HepG2 (cell line): ENCODE data around the gene FKBP10. TPM values are rescaled to one million over a fixed set of nuclear protein-coding genes. Genes with fewer than 3 reads are reported as not detected.

Source experiments
- CREB1 ChIP-seq, 2 experiments: fragments of 450-650 bp in 1 of 2; IDR thresholded peaks; 2 replicates each; pipeline ENCODE4 v1.6.1; 2016 to 2017; ENCODE audit warnings: control low read depth in 1 of 2, mild to moderate bottlenecking in 1 of 2, missing compliant biosample characterization in 1 of 2, missing genetic modification characterization in 1 of 2
- DPF2 ChIP-seq: sonication (generic); formaldehyde crosslinking; IDR thresholded peaks from 2 replicates; pipeline ENCODE4 v1.4.0; 2020; ENCODE audit warnings: mild to moderate bottlenecking, low read depth, missing genetic modification reagents, borderline replicate concordance
- GABPA ChIP-seq, 2 experiments: IDR thresholded peaks; 2 replicates each; pipeline ENCODE4 v1.6.1; 2011 to 2016; ENCODE audit warnings: low read depth in 2 of 2, low read length in 1 of 2, missing biosample characterization in 1 of 2, missing genetic modification characterization in 1 of 2
- GTF3A ChIP-seq: sonication (generic); formaldehyde crosslinking; conservative IDR thresholded peaks from 2 replicates; pipeline ENCODE4 v1.4.0; 2020; ENCODE audit warnings: mild to moderate bottlenecking, missing genetic modification reagents
- HDAC2 ChIP-seq: sonication (generic); formaldehyde crosslinking; IDR thresholded peaks from 2 replicates; pipeline ENCODE4 v1.4.0; 2020; ENCODE audit warnings: missing genetic modification reagents
- KAT7 ChIP-seq: IDR thresholded peaks from 2 replicates; pipeline ENCODE4 v1.6.1; 2018; ENCODE audit warnings: borderline replicate concordance, missing compliant biosample characterization
- SAP130 ChIP-seq: IDR thresholded peaks from 2 replicates; pipeline ENCODE4 v1.6.1; 2016; ENCODE audit warnings: low read depth
- ZBTB21 ChIP-seq: sonication (generic); formaldehyde crosslinking; IDR thresholded peaks from 2 replicates; pipeline ENCODE4 v1.4.0; 2020; ENCODE audit warnings: missing genetic modification reagents
- ZBTB46 ChIP-seq: sonication (generic); formaldehyde crosslinking; IDR thresholded peaks from 2 replicates; pipeline ENCODE4 v1.4.0; 2020; ENCODE audit warnings: mild to moderate bottlenecking, missing genetic modification reagents, borderline replicate concordance
- ZFP90 ChIP-seq: sonication (generic); formaldehyde crosslinking; IDR thresholded peaks from 2 replicates; pipeline ENCODE4 v1.8.0; 2022; ENCODE audit warnings: missing genetic modification reagents, mild to moderate bottlenecking, inconsistent platforms, borderline replicate concordance
- ZMYM4 ChIP-seq: sonication (generic); formaldehyde crosslinking; IDR thresholded peaks from 2 replicates; pipeline ENCODE4 v1.8.1; 2023; ENCODE audit warnings: mild to moderate bottlenecking, missing genetic modification reagents
- ZNF142 ChIP-seq: sonication (generic); formaldehyde crosslinking; IDR thresholded peaks from 2 replicates; pipeline ENCODE4 v1.4.0; 2020; ENCODE audit warnings: missing genetic modification reagents
- ZNF34 ChIP-seq: sonication (generic); formaldehyde crosslinking; IDR thresholded peaks from 2 replicates; pipeline ENCODE4 v1.4.0; 2020; ENCODE audit warnings: mild to moderate bottlenecking, missing genetic modification reagents, borderline replicate concordance
- ZNF878 ChIP-seq: sonication (generic); formaldehyde crosslinking; IDR thresholded peaks from 2 replicates; pipeline ENCODE4 v1.8.1; 2023; ENCODE audit warnings: mild to moderate bottlenecking, missing genetic modification reagents, moderate library complexity
- polyA plus RNA-seq, 8 experiments: library from polyadenylated mRNA; depleted of rRNA in 3 of 8; stranded (reverse) in 7 of 8; unstranded in 1 of 8; fragments of >200 nt; fragmentation: Illumina TruSeq in 4 of 8; extraction: Trizol in 4 of 8; gene quantifications; 2 replicates each; pipeline versions ENCODE4 v1.2.1 to v1.2.3, GENCODE V29; 2011 to 2016; ENCODE audit warnings: low read depth in 4 of 8, missing spikeins in 1 of 8, mixed read lengths in 1 of 8; ENCODE audit not compliant: insufficient read depth in 1 of 8
- total RNA-seq, 5 experiments: library from RNA; depleted of rRNA; stranded (reverse); fragments of >200 nt; fragmentation: Illumina TruSeq; extraction: Trizol; gene quantifications; 2 replicates each; pipeline ENCODE4 v1.2.3, GENCODE V29; 2016; ENCODE audit warnings: low read depth in 1 of 5
- TF ChIP-seq, protein P1 (sequence below): sonication (generic); formaldehyde crosslinking; conservative IDR thresholded peaks from 2 replicates; pipeline ENCODE4 v1.8.1; 2023; ENCODE audit warnings: missing genetic modification reagents
- TF ChIP-seq, protein P2 (sequence below): sonication (generic); formaldehyde crosslinking; IDR thresholded peaks from 2 replicates; pipeline ENCODE4 v1.4.0; 2020; ENCODE audit warnings: missing genetic modification reagents, low read depth, mild to moderate bottlenecking, borderline replicate concordance
- TF ChIP-seq, protein P3 (sequence below): IDR thresholded peaks from 2 replicates; pipeline ENCODE4 v1.6.1; 2016; ENCODE audit warnings: missing genetic modification reagents, missing compliant biosample characterization

The FKBP10 gene
- total and polyA plus RNA-seq, 2 of the 13 experiments (the other 11 are each of a cell fraction or from before 2014, with no cell fraction given) = 149 to 573 TPM

DNA sequence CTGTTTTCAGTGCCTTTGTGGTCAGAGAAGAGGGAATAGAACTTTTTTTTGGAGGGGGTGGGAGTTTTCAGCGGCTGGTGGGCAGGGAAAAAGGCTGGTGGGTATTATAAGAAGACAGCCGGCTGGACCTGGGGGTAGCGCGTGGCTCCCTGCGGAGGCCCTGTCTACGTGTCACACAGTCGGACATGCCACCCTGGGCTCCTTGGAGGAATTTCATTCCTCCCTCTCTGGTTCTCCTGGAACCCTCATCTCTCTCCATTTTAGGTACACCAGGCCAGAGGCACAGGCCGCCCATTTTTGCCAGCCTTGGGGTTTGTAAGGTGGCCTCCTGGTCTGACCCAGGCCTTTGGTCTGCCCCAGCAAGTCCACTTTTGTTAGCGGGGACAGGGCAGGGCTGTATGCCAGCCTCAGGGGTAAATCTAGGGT is 908 bp downstream of the FKBP10 start (continued):
- TF ChIP-seq ZNF142 (CRISPR knock-in tag) (peak; percentile 53; the same call in 1 of the 2 replicates), ZMYM4 (CRISPR knock-in tag) (no peak), ZNF34 (no peak), GTF3A (CRISPR knock-in tag) (no peak; the same call in 1 of the 2 replicates), ZBTB46 (no peak), KAT7 (CRISPR knock-in tag) (0 out of 2 replicates have a peak, but pooled peaks have one; percentile 20), HDAC2 (no peak), ZBTB21 (CRISPR knock-in tag) (0 out of 2 replicates have a peak, but pooled peaks have one; percentile 19), SAP130 (CRISPR knock-in tag) (peak; percentile 19; the same call in 1 of the 2 replicates), ZNF878 (CRISPR knock-in tag) (0 out of 2 replicates have a peak, but pooled peaks have one; percentile 8), DPF2 (CRISPR knock-in tag) (0 out of 2 replicates have a peak, but pooled peaks have one; percentile 8), GABPA (IDR thresholded peaks at IDR 0.05; ENCODE audit: low read depth, low read length) (no peak), GABPA (CRISPR knock-in tag; IDR thresholded peaks at IDR 0.05; ENCODE audit: low read depth) (no peak), ZFP90 (CRISPR knock-in tag) (0 out of 2 replicates have a peak, but pooled peaks have one; percentile 19), CREB1 (IDR thresholded peaks at IDR 0.05) (no peak), CREB1 (CRISPR knock-in tag; IDR thresholded peaks at IDR 0.05) (no peak)
- TF ChIP-seq, protein P1, sequence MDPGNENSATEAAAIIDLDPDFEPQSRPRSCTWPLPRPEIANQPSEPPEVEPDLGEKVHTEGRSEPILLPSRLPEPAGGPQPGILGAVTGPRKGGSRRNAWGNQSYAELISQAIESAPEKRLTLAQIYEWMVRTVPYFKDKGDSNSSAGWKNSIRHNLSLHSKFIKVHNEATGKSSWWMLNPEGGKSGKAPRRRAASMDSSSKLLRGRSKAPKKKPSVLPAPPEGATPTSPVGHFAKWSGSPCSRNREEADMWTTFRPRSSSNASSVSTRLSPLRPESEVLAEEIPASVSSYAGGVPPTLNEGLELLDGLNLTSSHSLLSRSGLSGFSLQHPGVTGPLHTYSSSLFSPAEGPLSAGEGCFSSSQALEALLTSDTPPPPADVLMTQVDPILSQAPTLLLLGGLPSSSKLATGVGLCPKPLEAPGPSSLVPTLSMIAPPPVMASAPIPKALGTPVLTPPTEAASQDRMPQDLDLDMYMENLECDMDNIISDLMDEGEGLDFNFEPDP (CRISPR knock-in tag) = 0 out of 2 replicates have a peak, but pooled peaks have one; percentile 15
- TF ChIP-seq, protein P2, sequence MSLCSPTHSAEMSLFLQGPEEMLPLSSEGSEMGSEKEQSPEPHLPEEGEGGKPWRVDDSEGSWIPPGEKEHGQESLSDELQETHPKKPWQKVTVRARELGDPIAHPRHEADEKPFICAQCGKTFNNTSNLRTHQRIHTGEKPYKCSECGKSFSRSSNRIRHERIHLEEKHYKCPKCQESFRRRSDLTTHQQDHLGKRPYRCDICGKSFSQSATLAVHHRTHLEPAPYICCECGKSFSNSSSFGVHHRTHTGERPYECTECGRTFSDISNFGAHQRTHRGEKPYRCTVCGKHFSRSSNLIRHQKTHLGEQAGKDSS (CRISPR knock-in tag) = 0 out of 2 replicates have a peak, but pooled peaks have one; percentile 20
- TF ChIP-seq, protein P3, sequence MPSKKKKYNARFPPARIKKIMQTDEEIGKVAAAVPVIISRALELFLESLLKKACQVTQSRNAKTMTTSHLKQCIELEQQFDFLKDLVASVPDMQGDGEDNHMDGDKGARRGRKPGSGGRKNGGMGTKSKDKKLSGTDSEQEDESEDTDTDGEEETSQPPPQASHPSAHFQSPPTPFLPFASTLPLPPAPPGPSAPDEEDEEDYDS (CRISPR knock-in tag) = no peak
